HG03025 (cell line): ENCODE measurements around the gene EGF.
"Not testable (repeated sequence)": the region's sequence is repeated elsewhere in the genome, so short reads cannot be mapped to it uniquely, and the experiment has no call there.

Experiments used
- ATAC-seq: cut with Tn5 transposase; IDR thresholded peaks from one replicate; pipeline ENCODE4 v1.9.1; 2021; ENCODE audit warnings: mild to moderate bottlenecking, moderate library complexity; ENCODE audit not compliant: unreplicated experiment, low FRiP score

Gene EGF

DNA sequence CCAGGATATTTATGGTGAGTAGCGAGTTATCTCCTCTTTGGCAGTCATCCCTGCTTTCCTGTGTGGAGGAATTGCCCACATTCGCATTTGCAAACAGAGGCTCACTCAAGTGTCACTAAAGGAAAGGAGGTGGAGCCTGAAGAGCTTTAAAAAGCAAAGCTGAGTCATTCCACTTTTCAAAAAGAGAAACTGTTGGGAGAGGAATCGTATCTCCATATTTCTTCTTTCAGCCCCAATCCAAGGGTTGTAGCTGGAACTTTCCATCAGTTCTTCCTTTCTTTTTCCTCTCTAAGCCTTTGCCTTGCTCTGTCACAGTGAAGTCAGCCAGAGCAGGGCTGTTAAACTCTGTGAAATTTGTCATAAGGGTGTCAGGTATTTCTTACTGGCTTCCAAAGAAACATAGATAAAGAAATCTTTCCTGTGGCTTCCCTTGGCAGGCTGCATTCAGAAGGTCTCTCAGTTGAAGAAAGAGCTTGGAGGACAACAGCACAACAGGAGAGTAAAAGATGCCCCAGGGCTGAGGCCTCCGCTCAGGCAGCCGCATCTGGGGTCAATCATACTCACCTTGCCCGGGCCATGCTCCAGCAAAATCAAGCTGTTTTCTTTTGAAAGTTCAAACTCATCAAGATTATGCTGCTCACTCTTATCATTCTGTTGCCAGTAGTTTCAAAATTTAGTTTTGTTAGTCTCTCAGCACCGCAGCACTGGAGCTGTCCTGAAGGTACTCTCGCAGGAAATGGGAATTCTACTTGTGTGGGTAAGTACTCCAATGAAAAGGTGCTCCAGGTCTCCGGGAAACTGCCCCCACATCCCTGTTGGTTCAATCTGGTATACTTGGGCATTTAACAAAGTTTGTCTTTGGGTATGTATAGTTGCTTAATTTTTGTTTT is at the start of gene EGF:
Gene EGF (plus strand): TSS at position 178 of the 890 bp plus-strand sequence. CDS start 453 bp downstream, at position 631.
- no peak for ATAC-seq

DNA sequence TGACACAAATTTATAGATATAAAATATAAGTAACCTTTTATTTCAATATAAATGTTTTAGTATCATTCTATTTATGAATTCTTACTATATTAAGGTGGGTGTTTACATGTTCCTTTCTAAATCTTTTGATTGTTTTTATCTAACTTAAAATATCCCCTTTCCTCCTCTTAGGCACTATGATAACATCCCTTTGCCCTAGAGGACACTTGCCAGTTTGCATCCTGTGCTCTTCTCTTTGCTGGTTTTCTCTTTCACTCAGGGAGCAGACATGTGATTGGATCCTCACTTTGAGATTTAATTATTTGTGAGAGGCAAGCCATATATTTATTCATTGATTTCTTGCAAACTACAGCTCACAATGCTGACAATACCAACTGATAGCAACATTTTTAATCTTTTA is 48.5 kb upstream of the EGF start:
- no peak for ATAC-seq

DNA sequence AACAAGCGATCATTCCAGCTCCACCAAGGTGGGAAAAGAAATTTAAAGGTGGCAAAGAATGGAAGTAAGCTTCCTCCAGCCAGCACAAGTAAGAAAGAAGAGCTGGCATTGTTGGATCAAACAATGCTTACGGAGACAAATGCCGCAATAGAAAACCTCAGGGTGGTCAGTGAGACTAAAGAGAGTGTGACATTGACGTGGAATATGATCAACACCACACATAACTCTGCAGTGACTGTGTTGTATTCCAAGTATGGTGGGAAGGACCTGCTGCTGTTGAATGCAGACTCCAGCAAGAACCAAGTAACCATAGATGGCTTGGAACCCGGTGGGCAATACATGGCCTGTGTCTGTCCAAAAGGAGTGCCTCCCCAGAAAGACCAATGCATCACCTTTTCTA is 42.6 kb upstream of the EGF start:
- no peak for ATAC-seq

DNA sequence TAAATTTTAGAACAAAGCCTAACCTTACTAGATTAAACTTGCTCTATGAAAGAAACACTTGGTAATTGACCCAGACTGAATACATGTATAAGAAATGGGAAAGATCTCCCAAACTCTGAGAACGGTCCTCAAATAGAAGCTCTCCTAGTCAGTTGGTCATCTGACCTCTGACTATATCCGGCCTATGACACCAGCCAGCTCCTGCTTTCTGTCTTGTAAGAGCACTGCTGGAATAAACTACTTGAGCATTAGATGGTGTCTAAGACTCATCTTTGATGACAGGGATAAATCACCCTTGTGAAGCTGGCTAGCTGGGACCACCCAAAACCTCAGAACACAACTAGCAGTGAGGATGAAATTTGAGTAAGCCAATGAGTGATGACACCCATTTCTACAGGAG is 40.6 kb upstream of the EGF start:
- no peak for ATAC-seq

DNA sequence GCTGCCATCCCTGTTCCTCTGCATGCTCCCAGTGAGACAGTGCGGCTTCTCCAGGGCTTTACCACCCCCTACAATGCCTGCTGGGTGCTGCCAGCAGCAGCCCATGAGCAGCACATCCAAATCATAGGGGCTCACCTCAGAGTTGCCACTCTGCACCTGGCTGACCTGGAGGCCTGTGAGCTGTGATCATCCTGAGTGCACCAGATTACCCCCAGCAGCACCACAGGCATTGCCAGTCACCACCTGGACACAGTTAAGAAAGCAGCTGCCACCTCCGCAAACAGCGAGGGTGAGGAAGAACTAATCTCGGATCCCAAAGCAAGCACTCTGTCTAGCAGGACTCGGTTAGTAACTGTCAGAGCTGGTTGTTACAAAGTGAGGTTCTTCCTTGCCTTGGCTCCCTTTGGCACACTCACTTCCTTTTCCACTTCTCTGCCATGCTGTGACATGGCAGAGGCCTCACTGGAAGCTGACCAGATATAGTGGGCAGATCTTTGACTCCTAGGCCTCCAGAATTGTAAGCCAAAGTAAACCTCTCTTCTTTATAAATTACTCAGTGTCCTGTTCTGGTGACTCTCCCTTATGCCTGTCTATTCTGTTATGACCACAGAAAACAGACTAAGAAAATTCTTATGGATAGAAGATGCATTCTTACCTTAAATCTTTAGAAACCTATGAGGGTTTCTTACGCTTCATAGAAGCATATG is 39.6 kb upstream of the EGF start:
- no peak for ATAC-seq

DNA sequence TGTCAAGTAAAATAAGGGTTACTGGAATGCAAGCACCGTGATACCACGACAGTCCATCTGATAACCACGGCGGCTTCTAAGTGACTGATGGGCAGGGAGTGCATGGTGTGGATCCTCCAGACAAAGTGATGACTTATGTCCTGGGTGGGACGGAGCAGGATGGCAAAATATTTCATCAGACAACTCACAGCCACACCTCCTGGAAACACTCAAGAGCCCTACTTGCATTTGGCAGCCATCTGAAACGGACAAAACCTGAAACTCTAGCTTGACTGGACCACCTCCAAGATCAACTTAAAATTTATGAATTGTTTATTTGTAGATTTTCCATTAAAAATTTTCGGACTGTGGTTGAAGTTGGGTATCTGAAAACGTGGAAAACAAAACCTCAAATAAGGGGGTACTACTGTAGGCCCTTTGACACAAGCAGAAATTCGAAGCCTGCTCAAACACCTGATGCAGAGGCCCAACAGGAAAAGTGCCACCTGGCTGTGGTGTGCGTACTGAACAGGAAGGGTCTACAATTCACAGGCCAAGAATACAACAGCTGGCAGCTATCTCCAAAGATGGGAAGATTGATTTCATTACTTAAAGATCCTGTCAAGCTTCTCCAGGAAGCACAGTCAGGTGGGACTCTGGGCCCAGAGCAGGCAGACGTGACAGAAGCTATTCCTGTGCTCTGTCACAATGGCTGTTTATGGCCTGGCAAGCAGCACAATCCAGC is 38.7 kb upstream of the EGF start:
- ATAC-seq: no peak

DNA sequence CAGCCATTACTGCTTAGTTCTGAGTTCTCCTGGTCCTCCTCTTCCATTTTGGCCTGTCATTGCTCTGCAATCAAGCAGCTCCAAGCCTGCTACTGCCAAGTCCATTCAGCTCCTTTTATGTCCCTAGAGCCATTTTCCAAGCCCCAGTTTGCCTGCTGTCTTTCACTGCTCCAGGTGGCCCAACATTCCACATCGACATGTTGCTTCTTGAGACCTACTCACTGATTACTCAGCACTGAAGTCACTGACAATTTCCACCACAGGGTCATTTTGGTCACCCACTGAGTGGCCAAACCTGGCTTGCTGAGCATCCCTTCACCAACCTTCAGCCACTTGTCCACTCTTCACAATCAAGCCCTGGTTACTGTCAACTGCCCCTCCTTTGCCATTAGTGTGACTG is 37.6 kb upstream of the EGF start:
- ATAC-seq: no peak

DNA sequence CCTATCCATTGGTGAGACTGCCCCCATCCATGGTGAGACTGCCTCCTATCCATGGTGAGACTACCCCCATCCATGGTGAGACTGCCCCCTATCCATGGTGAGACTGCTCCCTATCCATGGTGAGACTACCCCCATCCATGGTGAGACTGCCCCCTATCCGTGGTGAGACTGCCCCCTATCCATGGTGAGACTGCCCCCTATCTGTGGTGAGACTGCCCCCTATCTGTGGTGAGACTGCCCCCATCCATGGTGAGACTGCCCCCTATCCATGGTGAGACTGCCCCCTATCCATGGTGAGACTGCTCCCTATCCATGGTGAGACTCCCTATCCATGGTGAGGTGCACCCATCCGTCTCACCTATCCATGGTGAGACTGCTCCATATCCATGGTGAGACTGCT is 37.1 kb upstream of the EGF start:
- ATAC-seq: not testable (repeated sequence)

DNA sequence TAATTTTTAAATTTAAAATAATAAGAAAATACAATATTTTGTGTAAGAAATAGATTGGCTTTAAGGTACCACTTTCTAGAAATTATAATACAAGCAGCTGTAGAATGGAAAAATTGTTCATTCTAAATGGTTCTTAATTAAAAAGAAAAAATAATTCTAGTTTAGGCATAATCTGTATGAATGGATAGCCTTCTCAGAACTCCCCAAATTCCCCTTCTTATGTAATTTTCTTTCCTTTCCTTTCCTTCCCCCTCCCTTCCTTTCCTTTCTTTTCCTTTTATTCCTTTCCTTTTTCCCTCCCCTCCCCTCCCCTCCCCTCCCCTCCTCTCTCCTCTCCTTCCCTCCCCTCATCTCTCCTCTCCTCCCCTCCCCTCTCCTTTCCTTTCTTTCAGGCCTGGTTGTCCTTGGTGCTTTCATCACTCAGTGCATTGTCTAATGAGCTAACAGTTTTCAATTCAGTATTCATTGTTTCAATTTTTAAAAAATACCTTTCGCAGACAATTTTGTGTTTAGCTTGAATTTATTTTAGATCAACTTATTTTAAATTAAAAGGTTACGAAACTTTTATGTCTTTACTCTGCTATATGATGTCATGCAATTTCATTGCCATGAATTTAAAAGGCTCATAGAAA is 35.9 kb upstream of the EGF start:
- no peak for ATAC-seq

DNA sequence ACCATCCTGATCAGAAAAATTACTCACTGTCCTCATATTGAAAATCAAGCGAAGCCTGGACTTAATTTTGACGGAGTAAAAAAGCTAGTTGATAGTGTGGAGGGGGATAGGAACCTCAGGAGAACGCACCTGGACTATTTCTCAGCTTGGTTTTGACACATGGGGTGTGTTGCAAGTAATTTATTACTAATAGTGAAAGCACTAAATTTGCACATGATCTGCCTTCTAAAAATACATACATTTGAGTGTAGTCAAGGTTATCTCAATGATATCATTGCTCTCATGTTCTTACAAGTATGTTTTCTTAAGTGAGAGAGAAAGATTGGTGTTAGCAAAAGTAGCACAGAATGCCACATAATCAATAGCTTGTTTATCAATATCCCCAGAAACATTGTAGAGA is 35.3 kb upstream of the EGF start:
- ATAC-seq: peak; percentile 91

DNA sequence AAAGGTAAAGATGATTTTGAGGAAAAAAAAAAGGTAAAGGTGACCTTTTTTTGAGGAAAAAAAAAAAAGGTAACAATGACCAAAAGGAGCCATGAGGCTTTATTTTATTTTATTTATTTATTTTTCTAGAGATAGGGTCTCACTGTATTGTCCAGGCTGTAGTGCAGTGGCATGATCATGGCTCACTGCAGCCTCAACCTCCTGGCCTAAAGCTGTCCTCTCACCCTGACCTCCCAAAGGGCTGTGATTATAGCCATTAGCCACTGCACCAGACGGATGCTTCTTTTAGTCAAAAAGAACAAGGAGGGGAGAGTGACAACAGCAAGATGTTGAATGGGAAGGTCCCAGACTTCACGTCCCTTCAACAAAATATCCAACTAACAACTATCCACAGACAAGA is 34.3 kb upstream of the EGF start:
- no peak for ATAC-seq

DNA sequence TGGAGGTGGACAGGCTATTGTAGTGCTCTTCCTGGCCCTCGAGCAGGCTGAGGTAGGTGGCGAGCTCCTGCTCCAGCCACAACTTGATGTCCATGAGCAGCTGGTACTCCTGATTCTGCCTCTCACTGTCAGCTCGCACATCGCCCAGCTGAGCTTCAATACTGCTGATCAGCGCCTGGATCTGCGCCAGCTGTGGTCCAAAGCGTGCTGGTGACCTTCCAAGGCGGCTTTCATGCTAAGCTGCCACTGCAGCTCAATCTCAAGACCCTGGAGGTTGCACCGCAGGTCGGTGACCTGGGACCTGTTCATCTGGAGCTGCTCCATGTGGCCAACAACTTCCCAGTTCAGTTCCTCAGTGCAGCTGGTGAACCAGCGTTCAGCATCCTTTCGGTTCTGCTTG is 33.6 kb upstream of the EGF start:
- no peak for ATAC-seq

DNA sequence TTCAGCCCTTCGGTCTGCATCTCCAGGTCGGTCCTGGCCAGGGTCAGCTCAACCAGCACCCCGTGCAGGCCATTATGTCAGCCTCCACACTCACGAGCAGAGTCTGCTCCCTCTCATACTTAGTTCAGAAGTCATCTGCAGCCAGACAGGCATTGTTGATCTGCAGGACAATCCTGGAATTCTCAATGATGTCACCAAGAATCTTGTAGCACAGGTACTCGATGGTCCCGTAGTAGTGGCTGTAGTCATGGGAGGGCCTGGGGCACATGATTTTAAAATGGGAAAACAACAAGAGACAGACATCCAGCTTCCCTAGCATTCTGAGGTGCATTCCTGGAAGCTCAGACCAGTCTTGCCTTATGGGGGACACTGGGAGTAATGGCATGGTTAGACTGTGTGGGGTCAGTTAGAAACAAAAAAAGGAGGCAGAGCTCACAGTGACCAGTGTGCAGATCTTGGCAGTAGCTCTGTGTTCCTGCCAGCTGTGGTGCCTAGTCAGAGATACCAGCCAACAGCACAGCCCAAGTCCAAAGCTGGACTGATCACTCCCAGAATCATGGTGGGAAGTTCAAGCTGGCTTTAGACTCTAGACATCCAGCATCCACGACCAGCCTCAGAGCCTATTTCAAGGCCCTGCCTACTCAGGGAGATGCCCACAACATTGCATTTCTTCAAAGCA is 32.9 kb upstream of the EGF start:
- no peak for ATAC-seq

DNA sequence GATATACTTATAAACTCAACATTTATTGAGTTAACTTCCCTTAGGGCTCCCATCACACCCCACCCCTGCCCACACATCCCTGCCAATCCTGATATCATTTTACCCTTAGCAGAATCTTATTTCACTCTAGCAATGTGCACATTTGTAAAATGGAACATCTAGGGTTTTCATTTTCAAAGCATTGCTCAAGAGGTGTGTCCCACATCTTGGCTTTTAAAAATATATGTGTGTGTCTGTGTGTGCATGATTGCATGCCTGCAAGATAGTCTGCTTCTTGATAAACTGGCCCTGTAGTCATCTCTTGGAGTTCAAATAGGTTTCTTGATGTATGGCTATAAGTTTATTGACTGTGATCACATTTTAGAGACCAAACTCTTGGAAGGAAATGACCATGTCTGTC is 26.4 kb upstream of the EGF start:
- ATAC-seq: no peak

DNA sequence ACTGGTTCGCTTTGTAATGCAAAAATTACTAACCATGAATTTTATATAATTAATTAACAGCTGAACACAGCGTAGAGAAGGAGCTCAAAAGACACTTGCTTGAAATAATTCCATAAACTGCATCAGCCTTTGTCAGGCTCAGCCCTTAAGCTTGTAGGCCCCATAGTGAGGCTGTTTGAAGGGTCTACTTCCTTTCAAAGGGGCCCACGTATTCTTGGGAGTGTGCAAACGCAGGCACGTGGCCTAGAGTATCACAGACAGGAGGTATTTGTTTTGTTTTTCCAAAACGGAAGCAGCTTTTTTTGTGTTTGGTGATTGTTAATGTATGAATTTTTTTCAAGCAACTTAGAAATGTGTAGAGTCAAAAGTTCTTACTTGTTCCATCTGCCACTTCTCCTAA is 25.6 kb upstream of the EGF start:
- no peak for ATAC-seq

DNA sequence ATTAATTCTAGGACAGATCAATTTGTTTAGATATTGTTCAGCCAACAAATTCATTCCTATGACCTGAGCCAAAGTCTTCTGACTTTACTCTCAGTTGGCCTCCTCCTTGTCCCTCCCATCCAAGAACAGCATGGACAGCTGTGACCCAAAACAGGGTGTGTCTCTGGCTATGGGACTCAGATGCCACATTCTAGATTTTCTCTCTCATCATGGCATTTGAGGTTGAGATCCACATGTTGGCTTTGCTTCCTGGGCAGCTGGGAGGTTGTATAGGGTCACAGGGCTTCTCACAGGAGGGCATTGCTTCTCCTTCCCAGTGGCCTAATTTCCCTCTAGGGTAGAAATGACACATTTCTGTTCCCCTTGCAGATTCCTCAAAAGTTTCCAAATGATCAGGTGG is 22.6 kb upstream of the EGF start:
- ATAC-seq: no peak

DNA sequence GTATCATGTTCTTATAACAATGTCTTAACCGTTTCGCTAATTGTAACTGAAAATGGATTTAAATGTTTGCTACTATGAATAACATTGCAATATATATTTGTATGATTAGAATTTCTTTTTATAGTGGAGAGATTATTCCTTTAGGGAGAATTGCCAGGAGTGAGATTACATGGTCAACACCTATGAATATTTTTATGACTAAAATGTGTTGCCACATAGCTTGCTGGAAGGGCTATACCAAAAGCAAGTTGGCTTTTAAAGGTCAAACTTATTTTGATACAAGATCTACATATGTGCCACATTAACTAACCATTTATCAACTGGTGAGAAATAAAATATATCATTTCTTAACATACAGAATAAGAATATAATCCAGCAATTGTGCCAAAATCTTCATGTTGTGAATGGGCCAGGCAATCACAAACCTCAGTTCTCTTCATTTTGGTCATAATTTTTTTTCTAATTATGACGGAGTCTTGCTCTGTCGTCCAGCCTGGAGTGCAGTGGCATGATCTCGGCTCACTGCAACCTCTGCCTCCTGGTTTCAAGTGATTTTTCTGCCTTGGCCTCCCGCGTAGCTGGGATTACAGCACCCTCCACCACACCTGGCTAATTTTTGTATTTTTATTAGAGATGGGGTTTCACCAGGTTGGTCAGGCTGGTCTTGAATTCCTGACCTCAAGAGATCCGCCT is 10.0 kb upstream of the EGF start:
- ATAC-seq: no peak

DNA sequence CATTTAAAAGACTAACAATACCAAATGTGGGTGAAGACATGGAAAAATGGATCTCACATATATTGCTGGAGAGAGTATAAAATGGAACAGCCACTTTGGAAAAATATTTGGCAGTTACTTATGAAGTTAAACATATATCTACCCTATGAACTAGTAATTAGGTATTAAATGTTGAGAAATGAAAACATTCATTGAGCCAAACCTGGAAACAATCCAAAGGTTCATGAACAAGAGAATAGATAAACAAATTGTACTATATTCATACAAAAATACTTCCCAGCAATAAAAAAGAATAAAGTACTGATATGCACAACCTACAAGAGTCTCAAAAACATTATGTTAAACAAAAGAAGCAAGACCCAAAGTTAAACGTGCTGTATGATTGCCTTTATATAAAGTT is 4.0 kb upstream of the EGF start:
- ATAC-seq: no peak

DNA sequence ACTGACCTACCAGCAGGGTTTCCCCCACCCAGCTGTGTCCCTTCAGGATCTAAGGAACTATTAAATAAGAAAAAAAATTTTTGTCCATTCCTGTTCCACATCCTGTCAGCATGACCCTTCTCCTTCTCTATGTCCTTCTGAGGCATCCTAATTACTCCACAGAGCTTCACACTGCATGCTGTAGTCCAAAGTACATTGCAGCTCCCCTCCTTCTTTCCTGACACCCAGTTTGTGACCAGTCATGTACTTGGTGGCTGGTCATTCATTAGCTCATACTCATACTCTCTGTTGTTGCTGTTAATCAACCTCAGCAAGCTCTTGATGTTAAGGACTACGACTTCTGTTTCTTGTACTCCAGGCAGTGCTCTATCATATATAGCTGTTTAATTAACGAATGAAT is 2.4 kb upstream of the EGF start:
- ATAC-seq: no peak
